GM21390 (cell line): ENCODE results near the gene BAZ1B.
"Not testable (repeated sequence)": the region's sequence is repeated elsewhere in the genome, so short reads cannot be mapped to it uniquely, and the experiment has no call there.

Experiments used
- ATAC-seq: cut with Tn5 transposase; IDR thresholded peaks from one replicate; pipeline ENCODE4 v1.9.1; 2021; ENCODE audit not compliant: unreplicated experiment

BAZ1B gene

GRCh38 chr7:73504920-73505319 lies 17.2 kb downstream of the BAZ1B start:
- ATAC-seq = no peak

GRCh38 chr7:73504017-73504416 lies 18.1 kb downstream of the BAZ1B start:
- ATAC-seq = no peak

- ATAC-seq = no peak
Measured at GRCh38 chr7:73503229-73503628, 18.9 kb downstream of the BAZ1B start.

GRCh38 chr7:73496626-73497025 lies 25.5 kb downstream of the BAZ1B start:
- ATAC-seq = no peak

- ATAC-seq = not testable (repeated sequence)
Measured at GRCh38 chr7:73495507-73495906, 26.6 kb downstream of the BAZ1B start.

- ATAC-seq = no peak
Measured at GRCh38 chr7:73489976-73490375, 32.1 kb downstream of the BAZ1B start.

GRCh38 chr7:73487486-73487885 lies 34.6 kb downstream of the BAZ1B start:
- no peak for ATAC-seq

- ATAC-seq = no peak
Measured at GRCh38 chr7:73483171-73483570, 38.9 kb downstream of the BAZ1B start.

GRCh38 chr7:73482746-73483145 lies 39.3 kb downstream of the BAZ1B start:
- ATAC-seq = no peak

GRCh38 chr7:73481521-73481920 lies 40.6 kb downstream of the BAZ1B start:
- ATAC-seq = not testable (repeated sequence)

- no peak for ATAC-seq
Measured at GRCh38 chr7:73478549-73478948, 43.5 kb downstream of the BAZ1B start.

GRCh38 chr7:73477376-73477775 lies 44.7 kb downstream of the BAZ1B start:
- no peak for ATAC-seq

- ATAC-seq = no peak
Measured at GRCh38 chr7:73470208-73470607, 51.9 kb downstream of the BAZ1B start.

GRCh38 chr7:73467046-73467445 lies 55.0 kb downstream of the BAZ1B start:
- ATAC-seq = not testable (repeated sequence)

- ATAC-seq = no peak
Measured at GRCh38 chr7:73466112-73466511, 56.0 kb downstream of the BAZ1B start.

- no peak for ATAC-seq
Measured at GRCh38 chr7:73463966-73464365, 58.1 kb downstream of the BAZ1B start.

- ATAC-seq = no peak
Measured at GRCh38 chr7:73463260-73463659, 58.8 kb downstream of the BAZ1B start.

GRCh38 chr7:73461782-73462285 lies 60.3 kb downstream of the BAZ1B start:
- ATAC-seq = no peak

GRCh38 chr7:73454424-73454823 lies 67.7 kb downstream of the BAZ1B start:
- no peak for ATAC-seq

GRCh38 chr7:73452999-73453635 lies 69.0 kb downstream of the BAZ1B start:
- no peak for ATAC-seq

GRCh38 chr7:73451780-73452398 lies 70.2 kb downstream of the BAZ1B start:
- no peak for ATAC-seq

GRCh38 chr7:73449422-73449821 lies 72.7 kb downstream of the BAZ1B start:
- ATAC-seq = no peak

GRCh38 chr7:73448609-73449008 lies 73.5 kb downstream of the BAZ1B start:
- ATAC-seq = no peak
